Stimulated activated CD8-positive, alpha-beta memory T cell treated with anti-CD3 and anti-CD28 coated beads, Interleukin-15, amount 100 ng/mL, for 48 hours (primary cell): ENCODE data around the gene PTER.

Source experiments
- DNase-seq, 2 donors: peaks; one replicate each; pipeline ENCODE4 v3.0.0-alpha.2; 2020; ENCODE audit warnings: low read depth in 2 of 2

PTER gene

GRCh38 chr10:16436758-16437539, at the start of gene PTER:
Gene PTER, plus strand, starts transcription at chr10:16437010. Its CDS starts 47,375 bp downstream, at chr10:16484385.
- DNase-seq = peak; percentile 95

DNA sequence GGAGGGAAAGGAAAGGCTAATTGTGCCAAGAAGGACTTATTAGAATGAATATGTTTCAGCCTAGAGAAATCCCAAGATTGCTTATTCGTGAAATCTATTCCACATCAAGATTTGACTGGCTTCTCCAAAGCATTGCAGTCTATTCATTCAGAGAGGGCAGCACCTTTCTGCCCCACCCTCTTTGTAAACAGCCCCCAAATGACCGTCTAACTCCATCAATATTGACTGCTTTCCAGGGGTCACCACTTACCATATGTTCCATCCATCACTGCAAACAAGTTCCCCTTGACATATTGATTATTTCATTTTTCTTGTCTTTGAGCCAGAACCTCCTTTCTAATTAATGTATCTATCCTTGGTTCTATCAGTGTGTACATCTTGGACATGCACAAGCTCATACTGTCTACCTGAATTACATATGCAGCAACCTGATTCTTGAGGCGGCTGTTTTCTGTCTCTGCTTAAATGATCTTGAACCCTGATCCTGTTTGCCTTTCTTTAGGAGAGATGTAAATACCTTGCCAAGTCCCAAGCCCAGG, 44.2 kb upstream of the PTER start:
- DNase-seq = no peak

GRCh38 chr10:16393271-16393858, 43.4 kb upstream of the PTER start:
- no peak for DNase-seq

- DNase-seq = no peak
Observed at GRCh38 chr10:16401416-16401815, 35.4 kb upstream of the PTER start.

DNA sequence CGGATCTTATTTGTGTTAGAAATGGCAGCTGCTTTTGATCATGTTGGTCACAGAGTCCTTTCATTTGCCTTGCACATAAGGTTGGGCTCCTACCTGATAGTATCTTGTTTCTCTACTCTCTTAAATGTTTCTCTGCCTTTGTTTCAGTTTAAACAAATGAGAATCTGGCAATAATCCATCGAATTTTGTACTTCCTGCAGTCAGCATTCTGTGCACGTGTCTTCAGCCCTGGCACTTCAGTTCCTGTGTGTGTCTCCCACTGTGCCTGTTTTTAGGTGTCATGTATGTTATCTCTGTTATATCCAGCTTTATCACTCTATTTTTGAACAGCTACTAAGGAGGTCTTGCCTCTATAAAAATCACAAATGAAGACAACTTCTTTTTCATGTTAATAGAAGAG, 28.4 kb upstream of the PTER start:
- no peak for DNase-seq

- DNase-seq = no peak
Observed at GRCh38 chr10:16417341-16417740, 19.5 kb upstream of the PTER start.

DNA sequence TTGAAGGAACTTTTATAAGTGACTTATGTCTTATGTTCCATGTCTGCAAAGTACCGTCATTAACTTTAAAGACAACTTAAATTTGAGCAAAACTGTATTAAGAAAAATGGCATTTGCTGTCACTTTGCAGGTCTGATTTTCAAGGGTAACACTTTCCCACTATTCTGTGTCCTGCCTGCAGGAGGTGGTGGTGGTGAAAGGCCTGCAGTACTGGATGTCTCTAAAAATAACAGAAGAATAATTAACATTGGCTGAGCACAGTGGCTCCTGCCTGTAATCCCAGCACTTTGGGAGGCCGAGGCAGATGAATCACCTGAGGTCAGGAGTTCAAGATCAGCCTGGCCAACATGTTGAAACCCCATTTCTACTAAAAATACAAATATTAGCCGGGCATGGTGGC, 13.2 kb upstream of the PTER start:
- no peak for DNase-seq

DNA sequence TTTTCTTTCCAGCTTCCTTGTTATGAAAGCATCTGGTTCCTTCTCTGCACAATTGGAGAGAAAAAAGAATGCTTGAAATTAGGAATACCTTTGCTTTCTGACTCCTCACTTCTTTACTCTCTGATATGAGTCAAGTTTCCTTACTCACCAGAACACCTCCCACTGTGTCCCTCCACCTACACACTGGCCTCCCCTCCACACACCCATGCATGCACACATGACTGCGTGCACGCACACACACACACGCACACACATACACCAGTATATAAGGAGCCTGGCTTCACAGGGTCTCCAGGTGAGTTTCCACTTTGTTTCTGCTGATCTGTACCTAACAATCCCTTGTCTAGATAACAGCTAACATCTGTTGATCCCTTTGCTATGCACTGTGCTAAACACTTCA, 11.4 kb upstream of the PTER start:
- DNase-seq = no peak

DNA sequence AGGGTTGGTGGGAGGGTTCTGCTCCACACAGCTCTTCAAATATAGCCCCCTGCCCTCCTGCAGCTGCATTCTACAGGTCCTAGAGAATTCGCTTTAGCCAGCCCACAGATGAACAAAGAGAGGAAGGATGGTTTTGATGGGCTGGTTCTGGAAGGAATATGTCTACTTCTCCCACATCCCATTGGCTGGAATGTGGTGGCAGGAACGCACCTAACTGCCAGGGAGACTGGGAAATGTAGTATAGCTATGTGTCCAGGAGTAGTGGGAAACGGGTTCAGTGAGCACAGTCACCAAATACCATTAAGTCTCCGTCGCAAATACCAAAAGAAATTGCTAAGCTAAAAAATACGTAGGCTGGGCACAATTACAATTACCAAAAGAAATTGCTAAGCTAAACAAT, 7.3 kb upstream of the PTER start:
- no peak for DNase-seq

DNA sequence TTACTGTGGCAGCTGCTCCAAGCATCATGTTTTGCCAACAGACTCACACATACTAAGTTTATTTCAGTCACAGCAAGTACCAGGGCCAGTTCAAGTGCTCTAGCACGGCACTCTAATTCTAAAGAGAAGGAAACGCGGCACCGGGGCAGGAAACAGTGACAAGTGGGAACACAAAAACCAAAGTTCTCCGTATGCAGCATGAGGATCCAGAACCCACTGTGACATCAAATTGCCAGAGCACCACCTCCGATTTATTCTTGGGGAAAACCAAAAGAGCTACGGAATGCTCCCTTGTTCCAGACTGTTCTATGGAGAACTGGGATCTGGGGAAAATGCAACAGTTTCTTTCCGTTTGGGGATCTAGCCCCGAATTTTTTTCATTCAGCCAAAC, 448 bp upstream of the PTER start:
- no peak for DNase-seq

DNA sequence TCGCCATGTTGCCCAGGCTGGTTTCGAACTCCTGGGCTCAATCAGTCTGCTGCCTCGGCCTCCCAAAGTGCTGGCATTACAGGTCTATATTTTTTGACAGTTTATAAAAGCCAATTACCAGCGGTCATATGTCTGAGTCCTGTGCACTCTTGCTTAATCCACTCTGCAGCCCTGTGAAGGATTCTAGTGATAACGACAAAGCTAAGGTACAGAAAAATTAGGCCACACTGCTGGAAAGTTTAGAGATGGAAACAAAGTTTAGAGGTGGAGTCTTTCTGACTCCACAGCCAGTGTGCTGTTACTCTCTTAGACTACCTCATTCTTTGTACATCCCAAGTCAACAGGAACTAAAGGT, 707 bp downstream of the PTER start:
- DNase-seq = no peak

- no peak for DNase-seq
Observed at GRCh38 chr10:16439295-16439694, 2.5 kb downstream of the PTER start.

DNA sequence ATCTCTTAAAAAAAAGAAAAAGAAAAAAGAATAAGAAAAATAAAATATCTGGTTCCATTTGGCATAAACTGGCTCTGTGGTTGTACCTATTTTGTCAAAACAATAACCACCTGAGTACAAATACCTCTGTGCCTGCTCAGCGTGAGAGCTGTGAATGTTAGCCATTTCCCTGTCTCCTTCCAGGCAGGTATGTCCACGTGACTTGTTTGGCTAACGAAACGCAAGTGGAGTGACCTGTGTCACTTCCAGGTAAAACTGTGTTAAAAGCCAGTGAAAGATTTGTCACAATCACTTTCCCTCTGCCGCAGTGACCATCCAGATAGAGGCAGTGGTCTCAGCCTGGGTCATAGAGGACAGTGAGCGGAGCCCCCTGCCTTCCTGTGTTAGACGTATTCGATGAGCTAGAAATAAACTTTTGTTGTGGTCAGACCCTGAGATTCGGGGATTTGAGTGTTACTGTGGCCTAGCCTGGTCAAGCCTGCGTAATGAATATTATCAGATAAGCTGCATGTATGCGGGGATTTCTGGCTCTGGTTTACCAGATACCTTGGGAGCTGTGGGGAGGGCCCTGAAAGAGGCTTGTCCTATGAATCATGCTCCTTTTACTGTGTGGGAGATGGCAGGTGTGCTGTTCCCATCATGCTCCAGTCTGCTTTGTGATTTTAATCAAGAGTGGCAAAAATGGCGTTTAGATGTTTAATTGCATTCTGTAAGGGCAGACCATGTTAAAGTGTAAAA, 3.8 kb downstream of the PTER start:
- no peak for DNase-seq

DNA sequence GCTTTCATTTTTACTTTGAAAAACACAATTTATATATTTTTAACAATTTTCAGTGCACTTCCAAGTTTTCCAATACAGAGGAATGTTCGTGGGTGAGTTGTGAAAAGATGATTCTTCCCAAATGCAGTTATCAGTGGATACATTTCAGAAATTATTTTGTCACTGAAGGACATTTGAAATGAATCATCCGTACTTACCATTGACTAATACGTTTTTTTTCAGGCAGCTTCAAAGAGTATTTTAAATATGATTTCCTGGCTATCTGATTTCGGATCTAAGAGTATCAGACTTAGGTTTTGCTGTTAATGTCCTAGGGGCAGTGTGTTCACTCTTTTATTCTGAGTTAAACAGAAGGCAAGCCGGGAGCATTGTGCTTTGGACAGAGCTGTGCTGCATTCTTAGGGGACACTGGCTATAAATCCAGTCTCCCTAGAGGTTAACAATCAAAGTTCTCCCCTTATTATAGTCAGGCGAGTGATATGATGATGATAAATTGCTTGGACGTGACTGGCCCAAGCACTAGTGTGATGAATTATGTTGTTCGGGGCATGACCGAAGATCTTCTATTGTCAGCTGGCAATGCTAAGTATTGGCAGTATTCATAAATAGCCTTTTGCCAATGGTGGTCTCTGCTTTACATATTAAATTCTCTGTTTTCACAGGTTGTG, 4.5 kb downstream of the PTER start:
- no peak for DNase-seq

- DNase-seq = no peak
Observed at GRCh38 chr10:16442914-16443313, 6.1 kb downstream of the PTER start.

DNA sequence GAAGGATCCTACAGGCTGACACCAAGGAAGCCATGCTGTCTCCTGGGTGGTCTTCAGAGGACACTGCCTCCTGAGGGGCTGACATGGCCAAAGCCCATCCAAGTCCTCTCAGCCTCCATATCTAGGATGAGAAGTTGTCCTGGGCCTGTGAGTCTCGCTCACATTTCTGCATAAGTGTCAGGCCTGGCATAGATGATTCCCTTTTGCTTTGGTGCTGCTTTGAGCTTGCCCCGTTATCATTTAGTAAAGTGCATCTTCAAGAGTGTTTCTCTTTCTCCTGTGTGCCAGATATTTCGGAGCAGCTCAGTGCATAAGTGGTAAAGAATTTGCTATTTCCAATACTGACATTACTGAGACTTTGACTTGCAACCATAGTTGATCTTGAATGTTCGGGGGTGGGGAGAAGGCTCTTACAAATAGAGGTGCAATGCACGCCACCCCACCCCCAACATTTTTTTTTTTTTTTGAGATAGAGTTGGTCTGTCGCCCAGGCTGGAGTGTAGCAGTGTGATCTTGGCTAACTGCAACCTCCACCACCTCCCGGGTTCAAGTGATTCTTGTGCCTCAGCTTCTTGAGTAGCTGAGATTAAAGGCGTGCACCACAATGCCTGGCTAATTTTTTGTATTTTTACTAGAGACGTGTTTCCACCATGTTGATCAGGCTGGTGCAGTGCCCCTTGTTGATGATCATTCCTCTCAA, 9.1 kb downstream of the PTER start:
- DNase-seq = no peak

GRCh38 chr10:16449454-16449853, 12.6 kb downstream of the PTER start:
- DNase-seq = no peak

DNA sequence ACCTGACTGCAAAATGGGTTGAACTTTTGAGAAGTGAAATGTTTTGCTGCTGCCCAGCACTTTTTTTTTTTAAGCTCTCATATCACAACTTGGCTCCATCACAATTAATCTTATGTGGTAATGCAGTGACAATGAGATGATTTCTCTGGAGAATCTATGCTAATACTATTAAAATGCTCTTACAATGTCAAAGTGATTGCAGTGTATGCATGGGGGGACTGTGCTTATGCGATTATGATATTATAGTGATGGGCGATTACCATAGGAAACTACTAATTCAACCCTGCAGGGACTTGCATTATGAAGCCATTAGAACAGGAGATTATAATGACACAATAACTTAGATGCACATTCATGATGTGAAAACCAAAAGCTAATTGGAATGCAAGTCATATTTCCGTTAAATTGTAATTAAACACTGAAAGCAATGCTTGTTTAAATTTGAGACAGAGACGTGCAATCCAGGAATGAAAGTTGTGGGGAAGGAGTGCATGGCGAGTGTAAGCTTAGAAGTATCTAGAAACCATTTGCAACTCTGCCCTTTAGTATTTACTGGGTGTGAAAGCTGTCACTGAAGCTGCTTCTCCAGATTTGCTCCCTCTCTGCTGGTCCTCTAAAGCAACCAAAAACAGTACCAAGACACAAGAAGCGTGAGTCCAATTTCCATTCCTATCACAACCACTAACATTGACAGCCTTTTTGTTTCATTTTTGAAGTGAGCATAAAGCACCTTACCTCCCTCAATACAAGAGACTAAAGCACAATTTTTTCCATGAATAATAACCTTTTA, 21.6 kb downstream of the PTER start:
- no peak for DNase-seq

GRCh38 chr10:16459423-16459939, 22.7 kb downstream of the PTER start:
- DNase-seq = no peak

DNA sequence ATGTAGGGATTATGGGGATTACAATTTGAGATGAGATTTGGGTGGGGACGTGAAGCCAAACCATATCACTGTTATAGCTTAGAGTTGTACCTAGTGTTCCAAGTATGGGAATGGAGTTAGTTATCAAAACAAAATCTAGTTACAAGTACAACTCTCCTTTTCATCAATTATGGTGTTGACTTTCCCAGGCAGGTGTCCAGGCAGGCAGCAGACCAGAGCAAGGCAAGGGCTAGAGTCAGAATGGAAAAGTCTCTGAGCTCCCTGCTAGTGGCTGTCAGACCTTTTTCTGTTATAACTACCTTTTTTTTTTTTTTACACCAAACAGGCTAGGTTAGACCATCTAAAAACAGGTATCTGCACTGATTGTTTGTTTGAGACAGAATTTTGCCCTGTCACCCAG, 29.2 kb downstream of the PTER start:
- no peak for DNase-seq

GRCh38 chr10:16470747-16471146, 33.9 kb downstream of the PTER start:
- DNase-seq = peak; percentile 11 to 19
